B cell (primary cell): Measurements from ENCODE around the gene CCND1.

Experiments
- EZH2 ChIP-seq: IDR thresholded peaks from 2 replicates; pipeline ENCODE4 v1.6.1; 2012; ENCODE audit warnings: borderline replicate concordance, low read depth, mild to moderate bottlenecking, moderate library complexity, low read length; ENCODE audit not compliant: insufficient read depth, poor library complexity, severe bottlenecking
- TF ChIP-seq, protein P1 (sequence below): fragments of 200-600 bp; IDR thresholded peaks from one replicate; pipeline ENCODE4 v1.8.0; 2022; ENCODE audit warnings: antibody characterized with exemption, mild to moderate bottlenecking

- TF ChIP-seq, protein P1, sequence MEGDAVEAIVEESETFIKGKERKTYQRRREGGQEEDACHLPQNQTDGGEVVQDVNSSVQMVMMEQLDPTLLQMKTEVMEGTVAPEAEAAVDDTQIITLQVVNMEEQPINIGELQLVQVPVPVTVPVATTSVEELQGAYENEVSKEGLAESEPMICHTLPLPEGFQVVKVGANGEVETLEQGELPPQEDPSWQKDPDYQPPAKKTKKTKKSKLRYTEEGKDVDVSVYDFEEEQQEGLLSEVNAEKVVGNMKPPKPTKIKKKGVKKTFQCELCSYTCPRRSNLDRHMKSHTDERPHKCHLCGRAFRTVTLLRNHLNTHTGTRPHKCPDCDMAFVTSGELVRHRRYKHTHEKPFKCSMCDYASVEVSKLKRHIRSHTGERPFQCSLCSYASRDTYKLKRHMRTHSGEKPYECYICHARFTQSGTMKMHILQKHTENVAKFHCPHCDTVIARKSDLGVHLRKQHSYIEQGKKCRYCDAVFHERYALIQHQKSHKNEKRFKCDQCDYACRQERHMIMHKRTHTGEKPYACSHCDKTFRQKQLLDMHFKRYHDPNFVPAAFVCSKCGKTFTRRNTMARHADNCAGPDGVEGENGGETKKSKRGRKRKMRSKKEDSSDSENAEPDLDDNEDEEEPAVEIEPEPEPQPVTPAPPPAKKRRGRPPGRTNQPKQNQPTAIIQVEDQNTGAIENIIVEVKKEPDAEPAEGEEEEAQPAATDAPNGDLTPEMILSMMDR: no peak
- no peak for TF ChIP-seq EZH2
Observed at GRCh38 chr11:69641681-69642548, 959 bp downstream of the CCND1 start.
